ENCODE measurements around the gene KCNJ6. TPM values are rescaled to one million over a fixed set of nuclear protein-coding genes. Genes with fewer than 3 reads are reported as not detected.

Gene KCNJ6
- polyA plus RNA-seq, 1 of the 3 experiments (the other 2 are of a cell fraction): not detected

DNA sequence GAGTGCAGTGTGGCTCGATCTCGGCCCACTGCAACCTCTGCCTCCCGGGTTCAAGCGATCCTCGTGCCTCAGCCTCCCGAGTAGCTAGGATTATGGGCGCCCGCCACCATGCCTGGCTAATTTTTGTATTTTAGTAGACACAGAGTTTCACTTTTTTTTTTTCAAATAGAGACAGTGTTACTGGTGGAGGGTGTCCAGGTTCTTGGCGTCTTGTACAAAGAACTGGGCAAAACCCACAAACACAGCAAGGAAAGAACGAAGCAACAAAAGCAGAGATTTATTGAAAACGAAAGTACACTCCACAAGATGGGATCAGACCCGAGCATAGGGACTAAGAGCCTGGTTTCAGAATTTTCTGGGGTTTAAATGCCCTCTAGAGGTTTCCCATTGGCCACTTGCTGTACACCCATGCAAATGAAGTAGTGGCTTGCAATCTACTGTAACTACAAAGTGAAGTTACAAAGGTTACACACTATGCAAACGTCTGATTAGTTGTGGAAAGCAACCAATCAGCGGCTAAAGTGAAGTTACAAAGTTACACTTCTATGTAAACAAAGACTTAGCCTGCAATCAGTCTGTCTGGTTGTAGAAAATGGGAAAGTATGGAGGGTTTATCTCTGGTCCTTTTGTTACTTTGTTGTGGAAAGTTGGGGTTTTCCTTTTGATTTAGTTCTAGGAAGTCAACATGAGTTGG is 350.6 kb downstream of the KCNJ6 start:
- TF ChIP-seq FOXJ3 (CRISPR knock-in tag; IDR thresholded peaks at IDR 0.05) (no peak), POLR2AphosphoS5 (IDR thresholded peaks at IDR 0.05; ENCODE audit: low read depth, low read length) (no peak), EP300 (IDR thresholded peaks at IDR 0.05; ENCODE audit: borderline replicate concordance in 1 of 2, low read depth in 1 of 2, low read length in 1 of 2) (no peak), TCF12 (IDR thresholded peaks at IDR 0.05) (no peak), SMC3 (IDR thresholded peaks at IDR 0.05; ENCODE audit: low read depth, low read length) (no peak), RCOR1 (IDR thresholded peaks at IDR 0.05; ENCODE audit: low read length) (no peak), NRF1 (IDR thresholded peaks at IDR 0.05; ENCODE audit: low read depth, low read length) (no peak), JUND (IDR thresholded peaks at IDR 0.05) (no peak), EZH2phosphoT487 (IDR thresholded peaks at IDR 0.05; ENCODE audit: borderline replicate concordance, low read depth) (no peak), FOXM1 (IDR thresholded peaks at IDR 0.05; ENCODE audit: low read depth) (no peak)
- TF ChIP-seq, protein P1, sequence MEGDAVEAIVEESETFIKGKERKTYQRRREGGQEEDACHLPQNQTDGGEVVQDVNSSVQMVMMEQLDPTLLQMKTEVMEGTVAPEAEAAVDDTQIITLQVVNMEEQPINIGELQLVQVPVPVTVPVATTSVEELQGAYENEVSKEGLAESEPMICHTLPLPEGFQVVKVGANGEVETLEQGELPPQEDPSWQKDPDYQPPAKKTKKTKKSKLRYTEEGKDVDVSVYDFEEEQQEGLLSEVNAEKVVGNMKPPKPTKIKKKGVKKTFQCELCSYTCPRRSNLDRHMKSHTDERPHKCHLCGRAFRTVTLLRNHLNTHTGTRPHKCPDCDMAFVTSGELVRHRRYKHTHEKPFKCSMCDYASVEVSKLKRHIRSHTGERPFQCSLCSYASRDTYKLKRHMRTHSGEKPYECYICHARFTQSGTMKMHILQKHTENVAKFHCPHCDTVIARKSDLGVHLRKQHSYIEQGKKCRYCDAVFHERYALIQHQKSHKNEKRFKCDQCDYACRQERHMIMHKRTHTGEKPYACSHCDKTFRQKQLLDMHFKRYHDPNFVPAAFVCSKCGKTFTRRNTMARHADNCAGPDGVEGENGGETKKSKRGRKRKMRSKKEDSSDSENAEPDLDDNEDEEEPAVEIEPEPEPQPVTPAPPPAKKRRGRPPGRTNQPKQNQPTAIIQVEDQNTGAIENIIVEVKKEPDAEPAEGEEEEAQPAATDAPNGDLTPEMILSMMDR (IDR thresholded peaks at IDR 0.05): no peak
- TF ChIP-seq, protein P2, sequence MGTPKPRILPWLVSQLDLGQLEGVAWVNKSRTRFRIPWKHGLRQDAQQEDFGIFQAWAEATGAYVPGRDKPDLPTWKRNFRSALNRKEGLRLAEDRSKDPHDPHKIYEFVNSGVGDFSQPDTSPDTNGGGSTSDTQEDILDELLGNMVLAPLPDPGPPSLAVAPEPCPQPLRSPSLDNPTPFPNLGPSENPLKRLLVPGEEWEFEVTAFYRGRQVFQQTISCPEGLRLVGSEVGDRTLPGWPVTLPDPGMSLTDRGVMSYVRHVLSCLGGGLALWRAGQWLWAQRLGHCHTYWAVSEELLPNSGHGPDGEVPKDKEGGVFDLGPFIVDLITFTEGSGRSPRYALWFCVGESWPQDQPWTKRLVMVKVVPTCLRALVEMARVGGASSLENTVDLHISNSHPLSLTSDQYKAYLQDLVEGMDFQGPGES (IDR thresholded peaks at IDR 0.05; ENCODE audit: low read depth, low read length): no peak
- H3K27ac ChIP-seq (ENCODE audit: low read depth in 2 of 2, low read length in 1 of 2): no peak overlapping the region
- no peaks in the 10 kb centered on the region for H3K36me3 ChIP-seq (replicated peaks in 1 of 2; ENCODE audit: control insufficient read depth in 1 of 2, insufficient read depth in 2 of 2, low read length in 1 of 2)
- ChIA-PET POLR2A (no interaction called here), CTCF (no interaction called here)
- H3K4me1 ChIP-seq (ENCODE audit: control insufficient read depth in 1 of 2, insufficient read depth in 2 of 2, low read depth in 1 of 2, low read length in 1 of 2): peaks cover 7 to 20% of the 10 kb centered on the region in 2 experiments; a peak in 2 of 4 replicates
- H3K27me3 ChIP-seq (ENCODE audit: insufficient read depth): 0 out of 2 replicates have a peak, but pooled peaks cover 6% of the 10 kb centered on the region
- H3F3A ChIP-seq (replicated peaks; ENCODE audit: insufficient read depth): peaks cover 12% of the 10 kb centered on the region
- no peaks in the 10 kb centered on the region for H3K9me3 ChIP-seq
- H3K9me2 ChIP-seq: no peaks in the 10 kb centered on the region
- H4K20me1 ChIP-seq (ENCODE audit: insufficient read depth): no peaks in the 10 kb centered on the region
- no peak overlapping the region for H3K4me2 ChIP-seq
- no peak overlapping the region for H2AFZ ChIP-seq (ENCODE audit: low read depth)
- H3K9ac ChIP-seq: no peak overlapping the region
- no peaks in the 10 kb centered on the region for H3K79me2 ChIP-seq (ENCODE audit: insufficient read depth)
- H3K4me3 ChIP-seq (ENCODE audit: low read depth in 2 of 2, low read length in 1 of 2): no peak overlapping the region
- DNase-seq: no peak
- 90% methylated on average over 14 of the region's 14 CpGs for WGBS (ENCODE audit: low lambda C conversion rate)

DNA sequence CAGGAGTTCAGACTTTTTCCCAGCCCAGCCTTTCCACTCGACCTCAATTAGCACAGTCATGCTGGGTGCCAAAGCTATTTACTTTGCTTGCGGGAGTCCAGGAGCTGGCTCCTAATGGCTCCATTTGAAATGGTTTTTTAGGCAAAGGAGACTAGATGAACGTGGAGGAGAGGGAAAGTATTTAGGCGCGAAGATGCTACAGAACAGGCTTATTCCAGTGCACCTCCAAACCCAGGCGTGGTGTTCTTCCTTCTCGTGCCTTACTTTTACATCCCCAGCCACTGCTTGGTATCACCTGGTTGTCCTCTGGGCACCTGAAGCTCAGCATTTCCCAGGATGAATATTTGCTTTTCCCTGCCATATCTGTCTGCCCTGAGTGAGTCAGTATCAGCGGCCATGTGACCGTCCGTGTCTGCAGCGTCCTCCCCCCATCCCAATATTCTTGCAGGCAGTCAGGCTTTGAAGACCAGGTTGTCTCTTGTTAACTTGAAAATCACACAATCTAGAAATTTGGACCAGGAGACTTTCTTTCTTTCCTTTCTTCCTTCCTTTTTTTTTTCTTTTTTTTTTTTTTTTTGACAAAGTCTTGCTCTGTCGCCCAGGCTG is 351.2 kb downstream of the KCNJ6 start:
- WGBS (ENCODE audit: low lambda C conversion rate): 75% methylated on average over 12 of the region's 12 CpGs

More for the DNA sequence above, 351.2 kb downstream of the KCNJ6 start:
- peak overlapping the region; percentile 68 to 73 for H3K4me3 ChIP-seq (ENCODE audit: low read depth in 2 of 2, low read length in 1 of 2)
- H3K36me3 ChIP-seq (replicated peaks in 1 of 2; ENCODE audit: control insufficient read depth in 1 of 2, insufficient read depth in 2 of 2, low read length in 1 of 2): no peaks in the 10 kb centered on the region
- no peaks in the 10 kb centered on the region for H3K79me2 ChIP-seq (ENCODE audit: insufficient read depth)
- 0 out of 2 replicates have a peak, but pooled peaks cover under 1% of the 10 kb centered on the region for H3K27me3 ChIP-seq (ENCODE audit: insufficient read depth)
- POLR2A ChIA-PET: interaction anchor here (1.5 kb wide), 1 partner anchor 297 kb away, joined by 7 read pairs; the partner anchor contains the start of gene VPS26C
- H3K27ac ChIP-seq (ENCODE audit: low read depth in 2 of 2, low read length in 1 of 2): peak overlapping the region; percentile 87 to 99
- peaks cover 7 to 20% of the 10 kb centered on the region in 2 experiments; a peak in 2 of 4 replicates for H3K4me1 ChIP-seq (ENCODE audit: control insufficient read depth in 1 of 2, insufficient read depth in 2 of 2, low read depth in 1 of 2, low read length in 1 of 2)
- H3K9ac ChIP-seq: peak overlapping the region; percentile 94; the same call in 1 of the 2 replicates
- CTCF ChIA-PET: interaction anchor here (1.6 to 2.9 kb wide), 3 partner anchors 8 to 147 kb away, joined by 5 to 8 read pairs (median 8); no protein-coding TSS in a partner anchor
- TF ChIP-seq, protein P3, sequence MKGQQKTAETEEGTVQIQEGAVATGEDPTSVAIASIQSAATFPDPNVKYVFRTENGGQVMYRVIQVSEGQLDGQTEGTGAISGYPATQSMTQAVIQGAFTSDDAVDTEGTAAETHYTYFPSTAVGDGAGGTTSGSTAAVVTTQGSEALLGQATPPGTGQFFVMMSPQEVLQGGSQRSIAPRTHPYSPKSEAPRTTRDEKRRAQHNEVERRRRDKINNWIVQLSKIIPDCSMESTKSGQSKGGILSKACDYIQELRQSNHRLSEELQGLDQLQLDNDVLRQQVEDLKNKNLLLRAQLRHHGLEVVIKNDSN (IDR thresholded peaks at IDR 0.05; ENCODE audit: borderline replicate concordance, low read depth): peak; percentile 62; the same call in 1 of the 2 replicates
- TF ChIP-seq ZBTB33 (IDR thresholded peaks at IDR 0.05; ENCODE audit: borderline replicate concordance, low read depth): no peak
- H4K20me1 ChIP-seq (ENCODE audit: insufficient read depth): no peaks in the 10 kb centered on the region
- H3K9me3 ChIP-seq: no peaks in the 10 kb centered on the region
- no peaks in the 10 kb centered on the region for H3K9me2 ChIP-seq
- H2AFZ ChIP-seq (ENCODE audit: low read depth): peak overlapping the region; percentile 79
- H3K4me2 ChIP-seq: peak overlapping the region; percentile 96
- no peak for DNase-seq
- H3F3A ChIP-seq (replicated peaks; ENCODE audit: insufficient read depth): peaks cover 12% of the 10 kb centered on the region
